ENCODE measurements around the gene ARID5A. TPM values are rescaled to one million over a fixed set of nuclear protein-coding genes. Genes with fewer than 3 reads are reported as not detected.

The ARID5A gene
- total and polyA plus RNA-seq, 5 donors = 13.0 to 31.8 (median 21.6) TPM

DNA sequence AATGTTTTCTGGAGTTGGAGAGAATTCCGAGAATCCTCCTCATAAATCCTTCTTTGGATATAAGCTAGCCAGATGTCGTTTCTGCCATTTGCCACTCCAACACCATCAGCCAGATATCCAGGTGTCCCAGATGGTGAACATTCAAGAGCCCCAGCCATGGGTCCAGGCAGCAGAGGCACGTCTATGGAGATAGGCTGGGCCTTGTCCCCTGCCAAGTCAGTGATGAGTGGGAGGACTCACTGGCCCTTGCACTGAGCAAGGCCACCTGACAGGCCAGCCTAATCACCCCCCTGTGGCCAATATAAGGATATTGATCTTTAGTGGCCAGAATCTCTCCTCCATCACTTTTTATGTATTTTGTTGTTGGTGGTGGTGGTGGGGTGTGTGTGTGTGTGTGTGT lies 28.0 kb downstream of the ARID5A start:
- no peaks in the 10 kb centered on the region for H3K4me1 ChIP-seq (ENCODE audit: control insufficient read depth, insufficient read depth, low read length)
- no peaks in the 10 kb centered on the region for H3K9me3 ChIP-seq (ENCODE audit: control insufficient read depth, low read length)
- 71% methylated on average over 3 of the region's 3 CpGs for WGBS
- intact Hi-C loops (cut with DNase I) = no loop called here
- H3K27me3 ChIP-seq (ENCODE audit: control insufficient read depth, insufficient read depth) = no peaks in the 10 kb centered on the region
- ATAC-seq (peak in 1 of 2 donors; percentile 24), DNase-seq (no peak)
- H3K27ac ChIP-seq (ENCODE audit: low read length) = no peak overlapping the region
- H3K4me3 ChIP-seq (ENCODE audit: low read length) = no peak overlapping the region

DNA sequence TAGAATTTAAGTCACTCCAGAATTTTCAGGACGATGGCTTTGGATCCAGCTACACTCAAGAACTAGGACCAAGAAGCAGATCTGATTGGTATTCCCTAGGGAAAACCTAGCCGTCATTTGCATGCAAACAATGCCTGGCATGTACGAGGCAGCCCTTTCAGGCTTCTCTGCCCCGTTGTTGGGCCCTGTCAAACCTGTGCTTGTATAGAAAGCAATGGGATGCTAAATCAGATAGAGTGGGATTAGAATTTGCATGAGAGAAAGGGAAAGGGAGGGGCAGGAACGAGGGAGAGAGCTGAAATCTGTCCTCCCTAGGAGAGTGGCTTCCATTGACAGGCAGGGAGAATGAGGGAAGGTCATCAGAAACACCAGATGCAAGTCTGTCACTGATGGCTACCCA lies 28.6 kb downstream of the ARID5A start:
- Histone ChIP-seq H3K4me3 (ENCODE audit: low read length) (no peak overlapping the region), H3K27ac (ENCODE audit: low read length) (no peak overlapping the region), H3K4me1 (ENCODE audit: control insufficient read depth, insufficient read depth, low read length) (no peaks in the 10 kb centered on the region), H3K27me3 (ENCODE audit: control insufficient read depth, insufficient read depth) (no peaks in the 10 kb centered on the region), H3K9me3 (ENCODE audit: control insufficient read depth, low read length) (no peaks in the 10 kb centered on the region)
- 62% methylated on average over 5 of the region's 5 CpGs for WGBS
- intact Hi-C loops (cut with DNase I) = no loop called here
- DNase-seq (no peak), ATAC-seq (no peak)

- DNase-seq = no peak
- WGBS = 83% methylated on average over 3 of the region's 3 CpGs
- Histone ChIP-seq H3K4me3 (ENCODE audit: low read length) (no peak overlapping the region), H3K27me3 (ENCODE audit: control insufficient read depth, insufficient read depth) (no peaks in the 10 kb centered on the region), H3K9me3 (ENCODE audit: control insufficient read depth, low read length) (no peaks in the 10 kb centered on the region), H3K4me1 (ENCODE audit: control insufficient read depth, insufficient read depth, low read length) (no peaks in the 10 kb centered on the region), H3K27ac (ENCODE audit: low read length) (no peak overlapping the region)
- ATAC-seq = no peak
- intact Hi-C loops (cut with DNase I) = no loop called here
Observed at GRCh38 chr2:96568094-96568493, 31.5 kb downstream of the ARID5A start.

DNA sequence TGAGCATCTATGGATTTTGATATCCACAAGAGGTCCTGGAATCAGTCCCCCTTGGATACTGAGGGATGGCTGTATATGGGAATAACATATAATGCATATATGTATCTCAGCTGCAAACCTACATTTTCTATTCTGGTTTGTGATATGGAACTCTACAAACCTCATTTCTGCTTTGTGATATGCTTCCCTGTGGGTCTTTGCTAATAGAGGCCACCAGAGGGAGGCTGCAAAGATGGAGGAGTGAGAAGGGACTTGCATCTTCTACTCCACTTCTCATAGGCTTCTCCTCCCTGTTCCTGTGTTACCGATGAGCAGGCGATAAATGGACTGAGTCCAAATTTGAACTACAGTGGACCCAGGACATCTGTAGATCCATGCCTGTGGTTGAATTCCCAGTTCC lies 37.8 kb downstream of the ARID5A start:
- ATAC-seq (no peak), DNase-seq (no peak)
- Histone ChIP-seq H3K27me3 (ENCODE audit: control insufficient read depth, insufficient read depth) (no peaks in the 10 kb centered on the region), H3K27ac (ENCODE audit: low read length) (no peak overlapping the region), H3K4me3 (ENCODE audit: low read length) (no peak overlapping the region), H3K4me1 (ENCODE audit: control insufficient read depth, insufficient read depth, low read length) (no peaks in the 10 kb centered on the region), H3K9me3 (ENCODE audit: control insufficient read depth, low read length) (no peaks in the 10 kb centered on the region)
- intact Hi-C loops (cut with DNase I) = no loop called here
- 98% methylated on average over 2 of the region's 2 CpGs for WGBS

GRCh38 chr2:96575785-96576456 lies 39.4 kb downstream of the ARID5A start:
- Histone ChIP-seq H3K9me3 (ENCODE audit: control insufficient read depth, low read length) (no peaks in the 10 kb centered on the region), H3K27me3 (ENCODE audit: control insufficient read depth, insufficient read depth) (no peaks in the 10 kb centered on the region), H3K4me1 (ENCODE audit: control insufficient read depth, insufficient read depth, low read length) (no peaks in the 10 kb centered on the region), H3K4me3 (ENCODE audit: low read length) (no peak overlapping the region), H3K27ac (ENCODE audit: low read length) (no peak overlapping the region)
- DNase-seq = no peak
- 76% methylated on average over 1 of the region's 1 CpG for WGBS
- ATAC-seq = no peak
- intact Hi-C loops (cut with DNase I) = no loop called here

DNA sequence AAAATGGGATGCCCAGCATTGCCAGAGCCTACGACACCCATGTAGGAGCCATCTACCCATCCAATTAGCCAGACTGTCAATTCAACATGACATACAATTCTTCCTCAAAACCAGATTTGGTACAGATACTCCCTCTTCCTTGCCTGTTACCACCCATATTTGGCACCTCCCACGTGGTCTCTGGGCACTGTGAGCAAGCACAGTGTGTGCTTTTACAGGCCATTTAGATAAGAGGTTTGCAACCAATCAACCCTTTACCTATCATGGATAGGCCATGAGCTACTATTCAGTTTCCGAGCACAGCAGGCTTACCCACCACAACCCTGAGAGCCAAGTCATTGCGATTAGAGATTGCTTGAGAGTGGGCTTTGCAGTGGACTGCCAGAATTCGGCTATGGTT lies 40.9 kb downstream of the ARID5A start:
- Histone ChIP-seq H3K9me3 (ENCODE audit: control insufficient read depth, low read length) (no peaks in the 10 kb centered on the region), H3K27ac (ENCODE audit: low read length) (no peak overlapping the region), H3K4me3 (ENCODE audit: low read length) (no peak overlapping the region), H3K4me1 (ENCODE audit: control insufficient read depth, insufficient read depth, low read length) (no peaks in the 10 kb centered on the region), H3K27me3 (ENCODE audit: control insufficient read depth, insufficient read depth) (no peaks in the 10 kb centered on the region)
- WGBS = 75% methylated on average over 5 of the region's 5 CpGs
- no peak for DNase-seq
- no peak for ATAC-seq
- intact Hi-C loops (cut with DNase I) = no loop called here

DNA sequence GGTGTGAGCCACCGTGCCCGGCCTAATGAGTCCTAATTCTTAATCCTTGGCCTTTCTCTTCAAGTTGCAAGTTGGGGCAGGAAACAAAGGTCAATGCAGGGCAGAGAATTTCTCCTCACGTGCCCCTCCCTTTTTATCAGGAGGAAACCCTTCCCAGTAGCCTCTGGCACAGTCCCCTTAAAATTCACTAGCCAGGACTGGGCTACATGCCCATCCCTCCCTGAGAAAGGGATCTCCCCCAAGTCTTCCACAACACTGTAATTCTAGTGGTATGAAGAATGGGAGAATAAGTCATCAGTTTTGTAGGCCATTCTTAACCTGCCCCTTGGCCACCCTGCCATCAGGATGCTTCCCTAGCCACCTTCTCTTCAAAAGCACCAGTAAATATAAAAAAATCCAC lies 42.2 kb downstream of the ARID5A start:
- intact Hi-C loops (cut with DNase I) = no loop called here
- Histone ChIP-seq H3K4me1 (ENCODE audit: control insufficient read depth, insufficient read depth, low read length) (no peaks in the 10 kb centered on the region), H3K27me3 (ENCODE audit: control insufficient read depth, insufficient read depth) (no peaks in the 10 kb centered on the region), H3K9me3 (ENCODE audit: control insufficient read depth, low read length) (no peaks in the 10 kb centered on the region), H3K27ac (ENCODE audit: low read length) (no peak overlapping the region), H3K4me3 (ENCODE audit: low read length) (no peak overlapping the region)
- ATAC-seq (peak in 1 of 2 donors; percentile 71), DNase-seq (no peak)
- 60% methylated on average over 3 of the region's 3 CpGs for WGBS

DNA sequence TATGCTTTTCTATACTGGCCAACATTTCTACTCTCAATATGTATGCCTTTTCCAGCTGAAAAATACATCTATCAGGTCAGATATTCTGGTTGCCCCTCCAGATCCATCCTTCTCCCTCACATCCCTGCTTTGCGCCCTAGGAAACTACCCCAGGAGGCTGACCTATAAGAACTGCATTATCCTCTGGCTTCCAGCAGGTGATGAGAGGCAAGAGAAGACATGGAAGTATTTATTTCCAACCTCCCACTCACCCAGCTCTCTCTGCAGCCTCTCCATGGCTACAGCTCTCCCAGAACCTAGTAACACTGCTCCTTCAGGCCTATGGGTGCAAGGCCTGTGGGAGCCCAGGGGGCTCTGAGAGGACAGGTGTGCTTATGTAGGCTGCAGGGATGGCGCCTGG lies 42.9 kb downstream of the ARID5A start:
- ATAC-seq = no peak

DNA sequence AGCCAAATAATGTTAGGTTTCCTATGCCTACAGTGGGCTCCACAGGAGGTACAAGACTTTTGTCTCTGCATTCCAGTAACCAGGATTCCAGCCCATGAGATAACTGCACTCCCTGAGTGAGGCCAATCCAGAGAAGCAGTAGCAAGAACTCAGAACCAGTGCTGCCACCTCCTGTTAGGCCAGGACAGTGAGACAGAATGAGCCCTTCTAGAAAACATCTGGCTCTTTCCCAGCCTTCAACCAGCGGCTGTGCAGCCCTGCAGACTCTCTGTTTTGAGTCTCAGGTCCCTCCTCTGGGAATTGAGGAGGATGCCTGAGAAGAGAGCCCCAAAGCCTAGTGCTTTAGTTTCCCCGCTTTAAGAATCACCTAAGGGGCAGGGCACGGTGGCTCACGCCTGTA lies 44.2 kb downstream of the ARID5A start:
- no peaks in the 10 kb centered on the region for H3K9me3 ChIP-seq (ENCODE audit: control insufficient read depth, low read length)
- intact Hi-C loops (cut with DNase I) = no loop called here
- 86% methylated on average over 4 of the region's 4 CpGs for WGBS
- no peak overlapping the region for H3K4me3 ChIP-seq (ENCODE audit: low read length)
- H3K4me1 ChIP-seq (ENCODE audit: control insufficient read depth, insufficient read depth, low read length) = no peaks in the 10 kb centered on the region
- H3K27me3 ChIP-seq (ENCODE audit: control insufficient read depth, insufficient read depth) = no peaks in the 10 kb centered on the region
- peak; percentile 57 to 66 for ATAC-seq
- H3K27ac ChIP-seq (ENCODE audit: low read length) = no peak overlapping the region
- no peak for DNase-seq

More for the DNA sequence above, 42.9 kb downstream of the ARID5A start:
- intact Hi-C loops (cut with DNase I) = no loop called here
- Histone ChIP-seq H3K4me3 (ENCODE audit: low read length) (no peak overlapping the region), H3K27me3 (ENCODE audit: control insufficient read depth, insufficient read depth) (no peaks in the 10 kb centered on the region), H3K27ac (ENCODE audit: low read length) (no peak overlapping the region), H3K9me3 (ENCODE audit: control insufficient read depth, low read length) (no peaks in the 10 kb centered on the region), H3K4me1 (ENCODE audit: control insufficient read depth, insufficient read depth, low read length) (no peaks in the 10 kb centered on the region)
- WGBS = 98% methylated on average over 2 of the region's 2 CpGs
- no peak for DNase-seq

- Histone ChIP-seq H3K4me1 (ENCODE audit: control insufficient read depth, insufficient read depth, low read length) (no peaks in the 10 kb centered on the region), H3K4me3 (ENCODE audit: low read length) (no peak overlapping the region), H3K9me3 (ENCODE audit: control insufficient read depth, low read length) (no peaks in the 10 kb centered on the region), H3K27me3 (ENCODE audit: control insufficient read depth, insufficient read depth) (no peaks in the 10 kb centered on the region), H3K27ac (ENCODE audit: low read length) (no peak overlapping the region)
- ATAC-seq = peak; percentile 31 to 42
- DNase-seq = no peak
- intact Hi-C loops (cut with DNase I) = no loop called here
- WGBS = 82% methylated on average over 4 of the region's 4 CpGs
Observed at GRCh38 chr2:96584017-96584416, 47.5 kb downstream of the ARID5A start.

DNA sequence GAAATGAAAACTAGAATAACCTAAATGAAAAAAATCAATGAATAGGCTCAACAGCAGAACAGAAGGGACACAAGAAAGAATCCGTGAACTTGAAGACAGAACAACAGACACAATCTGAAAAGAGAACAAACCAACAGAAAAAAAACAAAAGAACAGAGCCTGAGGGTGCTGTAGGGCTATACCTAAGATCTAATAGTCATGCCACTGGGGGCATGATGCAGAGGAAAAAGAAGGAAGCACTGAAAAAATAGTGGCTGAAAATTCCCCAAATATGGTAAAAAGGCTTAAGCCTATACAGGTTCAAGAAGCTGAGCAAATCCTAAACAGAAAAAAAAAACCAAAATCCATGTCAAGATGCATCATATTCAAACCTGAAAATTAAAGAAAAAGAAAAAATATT lies 51.3 kb downstream of the ARID5A start:
- ATAC-seq (no peak), DNase-seq (no peak)
- Histone ChIP-seq H3K27ac (ENCODE audit: low read length) (no peak overlapping the region), H3K9me3 (ENCODE audit: control insufficient read depth, low read length) (no peaks in the 10 kb centered on the region), H3K4me1 (ENCODE audit: control insufficient read depth, insufficient read depth, low read length) (peaks cover 1% of the 10 kb centered on the region), H3K4me3 (ENCODE audit: low read length) (no peak overlapping the region), H3K27me3 (ENCODE audit: control insufficient read depth, insufficient read depth) (no peaks in the 10 kb centered on the region)
- intact Hi-C loops (cut with DNase I) = no loop called here
- WGBS = 94% methylated on average over 1 of the region's 1 CpG

- Histone ChIP-seq H3K27me3 (ENCODE audit: control insufficient read depth, insufficient read depth) (no peaks in the 10 kb centered on the region), H3K4me1 (ENCODE audit: control insufficient read depth, insufficient read depth, low read length) (peaks cover 1% of the 10 kb centered on the region), H3K9me3 (ENCODE audit: control insufficient read depth, low read length) (no peaks in the 10 kb centered on the region), H3K27ac (ENCODE audit: low read length) (no peak overlapping the region), H3K4me3 (ENCODE audit: low read length) (no peak overlapping the region)
- intact Hi-C loops (cut with DNase I) = no loop called here
- DNase-seq = no peak
- ATAC-seq = no peak
- WGBS = 73% methylated on average over 2 of the region's 2 CpGs
Observed at GRCh38 chr2:96591054-96591453, 54.5 kb downstream of the ARID5A start.
